Fibroblast of lung (primary cell): ENCODE measurements around the gene GSG1L. TPM values are rescaled to one million over a fixed set of nuclear protein-coding genes. Genes with fewer than 3 reads are reported as not detected.

Experiments
- DNase-seq, 2 donors: peaks; one replicate each; pipeline versions ENCODE4 v3.0.0 to v3.0.0-alpha.2; 2010; ENCODE audit warnings: low read depth in 2 of 2
- H2AFZ ChIP-seq: 2 replicates; pipeline ENCODE4 v1.5.1; 2012; ENCODE audit warnings: low read length, control low read depth, inconsistent platforms
- H3K27ac ChIP-seq: 2 replicates; pipeline ENCODE4 v1.5.1; 2011; ENCODE audit warnings: low read length, control low read depth; ENCODE audit not compliant: insufficient read depth
- H3K27me3 ChIP-seq: 2 replicates; pipeline ENCODE4 v1.5.1; 2011; ENCODE audit warnings: mild to moderate bottlenecking, low read length; ENCODE audit not compliant: control insufficient read depth, insufficient read depth
- H3K36me3 ChIP-seq: 2 replicates; pipeline ENCODE4 v1.5.1; 2011; ENCODE audit warnings: low read length; ENCODE audit not compliant: control insufficient read depth, insufficient read depth
- H3K4me1 ChIP-seq: 2 replicates; pipeline ENCODE4 v1.5.1; 2011; ENCODE audit warnings: low read length; ENCODE audit not compliant: control insufficient read depth, insufficient read depth; ENCODE audit errors: extremely low read depth
- H3K4me2 ChIP-seq: 2 replicates; pipeline ENCODE4 v1.5.1; 2011; ENCODE audit warnings: low read length, control low read depth; ENCODE audit not compliant: insufficient read depth; ENCODE audit errors: extremely low read depth
- H3K4me3 ChIP-seq, 4 experiments: fragments of 200-600 bp in 1 of 4; sonication (generic) in 1 of 4; replicated peaks in 1 of 4; 2 replicates each; pipeline ENCODE4 v1.5.1; 2011 to 2016; ENCODE audit warnings: low read length in 4 of 4, low read depth in 3 of 4, mild to moderate bottlenecking in 3 of 4, control low read depth in 2 of 4, inconsistent platforms in 1 of 4, mixed read lengths in 1 of 4; ENCODE audit not compliant: insufficient read depth in 1 of 4; ENCODE audit errors: control extremely low read depth in 1 of 4
- H3K79me2 ChIP-seq: 2 replicates; pipeline ENCODE4 v1.5.1; 2012; ENCODE audit warnings: mild to moderate bottlenecking, low read length, inconsistent platforms; ENCODE audit not compliant: control insufficient read depth, insufficient read depth
- H3K9ac ChIP-seq: 2 replicates; pipeline ENCODE4 v1.5.1; 2011; ENCODE audit warnings: mild to moderate bottlenecking, low read length, control low read depth; ENCODE audit not compliant: insufficient read depth
- H3K9me3 ChIP-seq: 2 replicates; pipeline ENCODE4 v1.5.1; 2012; ENCODE audit warnings: low read depth, low read length; ENCODE audit not compliant: control insufficient read depth, insufficient read depth
- H4K20me1 ChIP-seq: 2 replicates; pipeline ENCODE4 v1.5.1; 2011; ENCODE audit warnings: low read length; ENCODE audit not compliant: control insufficient read depth, insufficient read depth; ENCODE audit errors: extremely low read depth
- CTCF ChIP-seq, 2 donors: IDR thresholded peaks in 1 of 2; conservative IDR thresholded peaks in 1 of 2; 1 replicate in 1 of 2; 2 replicates in 1 of 2; pipeline ENCODE4 v1.5.1; 2011 to 2012; ENCODE audit warnings: low read length in 2 of 2, control low read depth in 1 of 2, inconsistent platforms in 1 of 2, low read depth in 1 of 2, mild to moderate bottlenecking in 1 of 2
- EZH2 ChIP-seq: IDR thresholded peaks from 2 replicates; pipeline ENCODE4 v1.5.1; 2012; ENCODE audit warnings: low read length, control low read depth, mild to moderate bottlenecking; ENCODE audit errors: missing control alignments
- polyA plus RNA-seq, 2 donors: library from polyadenylated mRNA; depleted of rRNA in 1 of 2; stranded (reverse) in 1 of 2; unstranded in 1 of 2; fragments of >200 nt; gene quantifications; 2 replicates each; pipeline ENCODE4 v1.2.1, GENCODE V29; 2011 to 2012; ENCODE audit warnings: missing spikeins in 1 of 2
- total RNA-seq: library from RNA; depleted of rRNA; stranded (reverse); fragments of >200 nt; gene quantifications from 2 replicates; pipeline ENCODE4 v1.2.1, GENCODE V29; 2014

GSG1L gene
- total and polyA plus RNA-seq, 2 donors (not counting 1 experiment from before 2014, with no cell fraction given) = not detected

- no peaks in the 10 kb centered on the region for H3K79me2 ChIP-seq
- H3K9ac ChIP-seq = no peak overlapping the region
- no peak overlapping the region for H2AFZ ChIP-seq
These were observed 324.9 kb downstream of the GSG1L start for GRCh38 chr16:27738596-27738995.

More at GRCh38 chr16:27738596-27738995, 324.9 kb downstream of the GSG1L start:
- Histone ChIP-seq H3K4me1 (no peaks in the 10 kb centered on the region), H3K27me3 (no peaks in the 10 kb centered on the region), H3K4me3 (no peak overlapping the region), H3K4me2 (no peak overlapping the region), H3K36me3 (no peaks in the 10 kb centered on the region), H3K27ac (no peak overlapping the region), H3K9me3 (no peaks in the 10 kb centered on the region), H4K20me1 (no peaks in the 10 kb centered on the region)
- no peak for TF ChIP-seq EZH2
- TF ChIP-seq CTCF (conservative IDR thresholded peaks at IDR 0.05 in 1 of 2, IDR thresholded peaks at IDR 0.05 in 1 of 2; ENCODE audit: low read depth in 1 of 2, low read length in 2 of 2) = no peak
- no peak for DNase-seq

Other genes starting within 250 kb of the GSG1L start
- gene XPO6, start 148.3 kb upstream of the GSG1L start, total RNA-seq = 63.9 and 134 TPM in 2 replicates
- gene XPO6, start 148.3 kb upstream of the GSG1L start, polyA plus RNA-seq = 162 and 185 TPM in 2 replicates
- gene SBK1, start 228.8 kb upstream of the GSG1L start, total RNA-seq = under 0.01 TPM in 2 replicates
- 0.01 TPM in 1 of 2 replicates, not detected in the other for gene SBK1, start 228.8 kb upstream of the GSG1L start, polyA plus RNA-seq